H1 (cell line): ENCODE results near the gene LRP2BP. TPM values are rescaled to one million over a fixed set of nuclear protein-coding genes. Genes with fewer than 3 reads are reported as not detected.

ENCODE experiments used
- CTCF ChIA-PET: fragments of 300-600 bp; sonication (Branson Sonifier 250); formaldehyde crosslinking; loops from one replicate; lab custom pipeline; 2021; ENCODE audit not compliant: partially characterized antibody; lab: Charles Lee
- POLR2A ChIA-PET: fragments of 300-600 bp; sonication (Branson Sonifier 250); formaldehyde crosslinking; loops from one replicate; lab custom pipeline; 2021; ENCODE audit warnings: inconsistent platforms; ENCODE audit not compliant: partially characterized antibody; lab: Charles Lee
- DNase-seq, 2 experiments: peaks; one replicate each; pipeline versions ENCODE4 v3.0.0 to v3.0.0-alpha.2; 2010 to 2022; ENCODE audit warnings: low spot score in 2 of 2, low read depth in 1 of 2, mixed read lengths in 1 of 2
- FAIRE-seq: peaks from 2 replicates; lab custom pipeline; 2011; peaks lifted over from hg19 to GRCh38; lab: Jason Lieb, UNC
- H2AFZ ChIP-seq: 2 replicates; pipeline ENCODE4 v1.8.1; 2012; ENCODE audit warnings: low read length, inconsistent platforms
- H2AK5ac ChIP-seq: 2 replicates; pipeline ENCODE4 v1.6.1; 2013; ENCODE audit warnings: low read depth, low read length
- H2BK120ac ChIP-seq: replicated peaks from 2 replicates; pipeline ENCODE3; 2013; ENCODE audit warnings: low read depth, low read length, inconsistent platforms
- H2BK12ac ChIP-seq: 2 replicates; pipeline ENCODE4 v1.6.1; 2013; ENCODE audit warnings: low read depth, low read length
- H2BK15ac ChIP-seq: 2 replicates; pipeline ENCODE4 v1.6.1; 2013; ENCODE audit warnings: low read length
- H2BK20ac ChIP-seq: 2 replicates; pipeline ENCODE4 v1.6.1; 2013; ENCODE audit warnings: low read length
- H2BK5ac ChIP-seq: 2 replicates; pipeline ENCODE4 v1.6.1; 2013; ENCODE audit warnings: low read depth, low read length
- H3K14ac ChIP-seq: 2 replicates; pipeline ENCODE4 v1.6.1; 2013; ENCODE audit warnings: inconsistent platforms; ENCODE audit not compliant: insufficient read length
- H3K18ac ChIP-seq: 2 replicates; pipeline ENCODE4 v1.6.1; 2013; ENCODE audit warnings: low read length; ENCODE audit errors: extremely low read depth
- H3K23ac ChIP-seq: 2 replicates; pipeline ENCODE4 v1.6.1; 2013; ENCODE audit warnings: inconsistent platforms; ENCODE audit not compliant: insufficient read length
- H3K23me2 ChIP-seq: 2 replicates; pipeline ENCODE4 v1.6.1; 2013; ENCODE audit warnings: low read depth, low read length
- H3K27ac ChIP-seq: 2 replicates; pipeline ENCODE4 v1.6.1; 2011; ENCODE audit warnings: low read depth, low read length, inconsistent platforms
- H3K27me3 ChIP-seq, 4 experiments: replicated peaks in 1 of 4; 1 replicate in 1 of 4; 2 replicates in 3 of 4; pipeline versions ENCODE4 v1.6.1 to v1.8.1; 2011 to 2013; ENCODE audit warnings: low read length in 3 of 4, mild to moderate bottlenecking in 3 of 4, inconsistent platforms in 2 of 4, mixed read lengths in 2 of 4, moderate library complexity in 1 of 4; ENCODE audit not compliant: control insufficient read depth in 3 of 4, insufficient read depth in 3 of 4; ENCODE audit errors: extremely low read depth in 1 of 4
- H3K36me3 ChIP-seq, 4 experiments: 2 replicates each; pipeline versions ENCODE4 v1.6.1 to v1.8.1; 2011 to 2013; ENCODE audit warnings: mild to moderate bottlenecking in 4 of 4, low read length in 3 of 4, moderate library complexity in 2 of 4, control low read depth in 1 of 4, inconsistent platforms in 1 of 4; ENCODE audit not compliant: insufficient read depth in 4 of 4, control insufficient read depth in 2 of 4
- H3K4ac ChIP-seq: replicated peaks from 2 replicates; pipeline ENCODE3; 2013; ENCODE audit warnings: low read length, low read depth, mixed read lengths, inconsistent platforms; ENCODE audit not compliant: insufficient read length
- H3K4me1 ChIP-seq, 4 experiments: replicated peaks in 1 of 4; 1 replicate in 1 of 4; 2 replicates in 3 of 4; pipeline versions ENCODE4 v1.6.1 to v1.8.1; 2011 to 2013; ENCODE audit warnings: low read length in 3 of 4, inconsistent platforms in 2 of 4, mixed read lengths in 1 of 4; ENCODE audit not compliant: insufficient read depth in 4 of 4, control insufficient read depth in 3 of 4
- H3K4me2 ChIP-seq, 2 experiments: 2 replicates each; pipeline versions ENCODE4 v1.6.1 to v1.8.1; 2011 to 2013; ENCODE audit warnings: low read depth in 2 of 2, low read length in 2 of 2, control low read depth in 1 of 2, inconsistent platforms in 1 of 2, mild to moderate bottlenecking in 1 of 2; ENCODE audit not compliant: insufficient read depth in 1 of 2
- H3K4me3 ChIP-seq, 4 experiments: fragments of 200-600, 300-600 bp in 1 of 4; sonication (generic), shearing (Covaris generic), sonication (Bioruptor Twin) in 1 of 4; 2 replicates each; pipeline versions ENCODE4 v1.5.1 to v1.8.1; 2011 to 2016; ENCODE audit warnings: low read length in 4 of 4, low read depth in 3 of 4, control low read depth in 2 of 4, inconsistent platforms in 2 of 4, mild to moderate bottlenecking in 2 of 4, mixed read lengths in 1 of 4, moderate library complexity in 1 of 4; ENCODE audit not compliant: insufficient read depth in 2 of 4; ENCODE audit errors: extremely low read depth in 1 of 4
- H3K56ac ChIP-seq: replicated peaks from 2 replicates; pipeline ENCODE3; 2013; ENCODE audit warnings: low read depth, mild to moderate bottlenecking, mixed read lengths, low read length, inconsistent platforms; ENCODE audit not compliant: insufficient read length
- H3K79me1 ChIP-seq: 2 replicates; pipeline ENCODE4 v1.6.1; 2013; ENCODE audit warnings: low read depth, low read length, control low read depth
- H3K79me2 ChIP-seq, 2 experiments: 2 replicates each; pipeline versions ENCODE4 v1.6.1 to v1.8.1; 2012 to 2013; ENCODE audit warnings: low read length in 2 of 2, mild to moderate bottlenecking in 2 of 2, inconsistent platforms in 1 of 2; ENCODE audit not compliant: insufficient read depth in 2 of 2, control insufficient read depth in 1 of 2
- H3K9ac ChIP-seq, 4 experiments: replicated peaks in 1 of 4; 1 replicate in 1 of 4; 2 replicates in 3 of 4; pipeline versions ENCODE4 v1.6.1 to v1.8.1; 2011 to 2013; ENCODE audit warnings: low read depth in 3 of 4, low read length in 3 of 4, control low read depth in 2 of 4, mild to moderate bottlenecking in 2 of 4, moderate library complexity in 2 of 4, inconsistent platforms in 1 of 4; ENCODE audit errors: extremely low read depth in 1 of 4
- H3K9me3 ChIP-seq, 2 experiments: 2 replicates each; pipeline versions ENCODE4 v1.6.1 to v1.8.1; 2012 to 2013; ENCODE audit warnings: mild to moderate bottlenecking in 2 of 2, moderate library complexity in 2 of 2, control low read depth in 1 of 2, inconsistent platforms in 1 of 2, low read depth in 1 of 2, low read length in 1 of 2, mixed read lengths in 1 of 2; ENCODE audit not compliant: insufficient read depth in 2 of 2
- H4K20me1 ChIP-seq, 2 experiments: replicated peaks in 1 of 2; 2 replicates each; pipeline versions ENCODE3 to v1.8.1; 2011 to 2013; ENCODE audit warnings: inconsistent platforms in 2 of 2, low read length in 2 of 2, mild to moderate bottlenecking in 1 of 2; ENCODE audit not compliant: insufficient read depth in 2 of 2, control insufficient read depth in 1 of 2
- H4K5ac ChIP-seq: 2 replicates; pipeline ENCODE4 v1.6.1; 2013; ENCODE audit warnings: low read length, low read depth, mixed read lengths, inconsistent platforms; ENCODE audit not compliant: insufficient read length
- H4K8ac ChIP-seq: 2 replicates; pipeline ENCODE4 v1.8.0; 2013; ENCODE audit warnings: mild to moderate bottlenecking, moderate library complexity, low read length, inconsistent platforms; ENCODE audit not compliant: insufficient read depth; ENCODE audit errors: extremely low read depth
- H4K91ac ChIP-seq: replicated peaks from 2 replicates; pipeline ENCODE3; 2013; ENCODE audit warnings: low read length, mixed read lengths, inconsistent platforms; ENCODE audit not compliant: insufficient read length
- PHF8 ChIP-seq: fragments of 200-600 bp; sonication (generic); conservative IDR thresholded peaks from 2 replicates; pipeline ENCODE4 v1.7.1; 2012; ENCODE audit warnings: low read depth, mild to moderate bottlenecking, inconsistent platforms, low read length, moderate library complexity
- RNF2 ChIP-seq: fragments of 200-900, 300-1000 bp; sonication (generic); IDR thresholded peaks from 2 replicates; pipeline ENCODE4 v1.7.1; 2016; ENCODE audit warnings: borderline replicate concordance, low read depth, mild to moderate bottlenecking, antibody characterized with exemption, low read length; ENCODE audit not compliant: poor library complexity, severe bottlenecking; ENCODE audit errors: missing control alignments
- WGBS, 2 experiments: shearing (Covaris generic) in 1 of 2; methylation state at CpG; one replicate each; pipeline versions ENCODE4 v1.1.6 to v1.1.7; 2013 to 2015; ENCODE audit warnings: low lambda C conversion rate in 2 of 2, mixed read lengths in 2 of 2, inconsistent platforms in 1 of 2, low coverage in 1 of 2, missing lambda C conversion rate in 1 of 2; ENCODE audit not compliant: insufficient replicate concordance in 2 of 2, insufficient coverage in 1 of 2, insufficient read length in 1 of 2; ENCODE audit errors: extremely low coverage in 1 of 2, missing lambda C conversion rate in 1 of 2; 5-methylcytosine and 5-hydroxymethylcytosine counted together
- polyA plus RNA-seq, 7 experiments: library from polyadenylated mRNA; depleted of rRNA in 3 of 7; stranded (reverse) in 5 of 7; unstranded in 2 of 7; fragments of >200 nt in 5 of 7; fragments of 200-250 nt in 2 of 7; gene quantifications; 1 replicate in 5 of 7; 2 replicates in 1 of 7; 4 replicates in 1 of 7; pipeline versions ENCODE4 v1.2.1 to v1.2.3, GENCODE V29; 2011 to 2013; ENCODE audit warnings: missing spikeins in 2 of 7, mixed read lengths in 2 of 7
- total RNA-seq: library from RNA; stranded (reverse); fragmentation: NEBNext Ultra II Directional; extraction: Animal tissue kit (Norgen Biotek cat#: 25700); gene quantifications from 2 replicates; pipeline ENCODE4 v1.2.1, GENCODE V29; 2021

The LRP2BP gene
- total and polyA plus RNA-seq, 2 of the 8 experiments (the other 6 are each of a cell fraction or from before 2014, with no cell fraction given), result 0.12 to 0.30 TPM

GRCh38 chr4:185394568-185395237 is 1.0 kb downstream of the LRP2BP start:
- Histone ChIP-seq H4K91ac (no peak overlapping the region), H4K5ac (no peak overlapping the region), H3K4me3 (no peak overlapping the region), H2AK5ac (no peak overlapping the region), H3K4ac (no peak overlapping the region), H3K27me3 (no peaks in the 10 kb centered on the region), H3K14ac (no peak overlapping the region), H2AFZ (no peak overlapping the region), H3K23ac (no peak overlapping the region), H3K4me1 (peaks cover 0 to 6% (median 4%) of the 10 kb centered on the region in 4 experiments; a peak in 4 of 7 replicates), H3K9me3 (no peaks in the 10 kb centered on the region), H3K27ac (no peak overlapping the region), H3K9ac (no peak overlapping the region), H2BK120ac (no peak overlapping the region), H4K8ac (no peak overlapping the region), H3K23me2 (peaks cover 12% of the 10 kb centered on the region; the same call in 1 of the 2 replicates), H3K56ac (no peak overlapping the region), H3K18ac (no peak overlapping the region), H3K36me3 (peaks cover 0 to 4% (median 1%) of the 10 kb centered on the region in 4 experiments; a peak in 2 of 8 replicates), H4K20me1 (no peaks in the 10 kb centered on the region), H2BK20ac (no peak overlapping the region), H3K4me2 (no peak overlapping the region), H2BK5ac (no peak overlapping the region), H3K79me1 (no peaks in the 10 kb centered on the region), H3K79me2 (no peaks in the 10 kb centered on the region), H2BK12ac (no peak overlapping the region), H2BK15ac (no peak overlapping the region)
- TF ChIP-seq RNF2 (no peak), PHF8 (no peak)
- 90% methylated on average over 12 of the region's 12 CpGs; no CpG with 5 or more reads in 1 of the 2 experiments for WGBS, 2 experiments
- FAIRE-seq (no peak), DNase-seq (no peak)
- CTCF ChIA-PET, result interaction anchor here (1.0 kb wide), 1 partner anchor 31 kb away, joined by 5 read pairs; the partner anchor contains the start of gene UFSP2
- POLR2A ChIA-PET, result interaction anchor here (4.8 kb wide), 1 partner anchor 8 kb away, joined by 25 read pairs; no protein-coding TSS in a partner anchor
